NCI-H2029 (cell line): ENCODE data around the gene TENT5A.
A peak's percentile ranks its signal among the peaks of the same experiment; 100 is the strongest.
"Not testable (repeated sequence)": the region's sequence is repeated elsewhere in the genome, so short reads cannot be mapped to it uniquely, and the experiment has no call there.

Experiments used
- DNase-seq: peaks from one replicate; lab custom pipeline; 2025; lab: John Stamatoyannopoulos, UW

TENT5A gene

GRCh38 chr6:81752084-81752920, at the start of gene TENT5A:
Gene TENT5A, minus strand, starts transcription at chr6:81752681. Its CDS starts 540 bp downstream, at chr6:81752141.
- DNase-seq = peak; percentile 89

GRCh38 chr6:81801489-81801888, 49.0 kb upstream of the TENT5A start:
- no peak for DNase-seq

- no peak for DNase-seq
These were observed 48.2 kb upstream of the TENT5A start for GRCh38 chr6:81800666-81801065.

- DNase-seq = no peak
These were observed 46.8 kb upstream of the TENT5A start for GRCh38 chr6:81799323-81799722.

GRCh38 chr6:81797591-81797990, 45.1 kb upstream of the TENT5A start:
- no peak for DNase-seq

- no peak for DNase-seq
These were observed 43.4 kb upstream of the TENT5A start for GRCh38 chr6:81795890-81796289.

- no peak for DNase-seq
These were observed 41.5 kb upstream of the TENT5A start for GRCh38 chr6:81793821-81794475.

GRCh38 chr6:81792826-81793225, 40.3 kb upstream of the TENT5A start:
- no peak for DNase-seq

GRCh38 chr6:81791756-81792155, 39.3 kb upstream of the TENT5A start:
- no peak for DNase-seq

GRCh38 chr6:81790034-81790433, 37.6 kb upstream of the TENT5A start:
- no peak for DNase-seq

- no peak for DNase-seq
These were observed 36.8 kb upstream of the TENT5A start for GRCh38 chr6:81789291-81789690.

- no peak for DNase-seq
These were observed 36.3 kb upstream of the TENT5A start for GRCh38 chr6:81788748-81789147.

GRCh38 chr6:81787313-81788068, 35.0 kb upstream of the TENT5A start:
- DNase-seq = no peak

- no peak for DNase-seq
These were observed 33.7 kb upstream of the TENT5A start for GRCh38 chr6:81786150-81786549.

GRCh38 chr6:81785377-81785776, 32.9 kb upstream of the TENT5A start:
- no peak for DNase-seq

- no peak for DNase-seq
These were observed 31.4 kb upstream of the TENT5A start for GRCh38 chr6:81783893-81784292.

- DNase-seq = no peak
These were observed 29.1 kb upstream of the TENT5A start for GRCh38 chr6:81781624-81782023.

- DNase-seq = no peak
These were observed 25.2 kb upstream of the TENT5A start for GRCh38 chr6:81777586-81778268.

GRCh38 chr6:81776219-81776618, 23.7 kb upstream of the TENT5A start:
- DNase-seq = not testable (repeated sequence)

GRCh38 chr6:81774542-81774941, 22.1 kb upstream of the TENT5A start:
- DNase-seq = peak; percentile 38

GRCh38 chr6:81773887-81774286, 21.4 kb upstream of the TENT5A start:
- DNase-seq = no peak

- no peak for DNase-seq
These were observed 20.3 kb upstream of the TENT5A start for GRCh38 chr6:81772741-81773140.
